LNCaP clone FGC (cell line): ENCODE results near the gene VPS54.
"Not testable (repeated sequence)": the region's sequence is repeated elsewhere in the genome, so short reads cannot be mapped to it uniquely, and the experiment has no call there.

Source experiments
- DNase-seq: peaks from one replicate; pipeline ENCODE4 v3.0.0-alpha.2; 2011; ENCODE audit warnings: low read depth
- H3K4me3 ChIP-seq: 2 replicates; pipeline ENCODE4 v1.5.1; 2011; ENCODE audit warnings: mild to moderate bottlenecking, low read depth, low read length, control low read depth
- TF ChIP-seq, protein P1 (sequence below): IDR thresholded peaks from 2 replicates; pipeline ENCODE4 v1.5.1; 2012; ENCODE audit warnings: mild to moderate bottlenecking; ENCODE audit not compliant: control insufficient read depth, insufficient read depth; ENCODE audit errors: extremely low read depth

Gene VPS54

DNA sequence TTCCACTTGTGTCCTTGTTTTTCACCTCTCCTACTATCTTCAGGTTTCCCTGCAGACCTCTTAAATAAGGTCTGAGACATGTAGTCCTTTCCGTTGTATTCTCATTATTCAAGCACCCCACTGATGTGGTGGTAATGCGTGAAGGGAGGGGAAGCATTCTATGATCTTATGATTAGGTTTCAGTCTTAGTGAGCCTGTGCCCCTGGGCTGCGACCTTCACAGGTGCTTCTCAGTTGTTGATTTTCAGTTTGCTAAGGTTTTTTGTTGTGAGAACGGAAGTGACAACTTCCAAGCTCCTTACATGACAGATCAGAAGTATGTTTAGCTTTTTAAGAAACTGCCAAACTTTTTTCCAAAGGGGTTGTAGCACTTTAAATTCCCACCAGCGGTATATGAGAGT, 41.3 kb downstream of the VPS54 start:
- no peak overlapping the region for H3K4me3 ChIP-seq
- no peak for DNase-seq
- TF ChIP-seq, protein P1, sequence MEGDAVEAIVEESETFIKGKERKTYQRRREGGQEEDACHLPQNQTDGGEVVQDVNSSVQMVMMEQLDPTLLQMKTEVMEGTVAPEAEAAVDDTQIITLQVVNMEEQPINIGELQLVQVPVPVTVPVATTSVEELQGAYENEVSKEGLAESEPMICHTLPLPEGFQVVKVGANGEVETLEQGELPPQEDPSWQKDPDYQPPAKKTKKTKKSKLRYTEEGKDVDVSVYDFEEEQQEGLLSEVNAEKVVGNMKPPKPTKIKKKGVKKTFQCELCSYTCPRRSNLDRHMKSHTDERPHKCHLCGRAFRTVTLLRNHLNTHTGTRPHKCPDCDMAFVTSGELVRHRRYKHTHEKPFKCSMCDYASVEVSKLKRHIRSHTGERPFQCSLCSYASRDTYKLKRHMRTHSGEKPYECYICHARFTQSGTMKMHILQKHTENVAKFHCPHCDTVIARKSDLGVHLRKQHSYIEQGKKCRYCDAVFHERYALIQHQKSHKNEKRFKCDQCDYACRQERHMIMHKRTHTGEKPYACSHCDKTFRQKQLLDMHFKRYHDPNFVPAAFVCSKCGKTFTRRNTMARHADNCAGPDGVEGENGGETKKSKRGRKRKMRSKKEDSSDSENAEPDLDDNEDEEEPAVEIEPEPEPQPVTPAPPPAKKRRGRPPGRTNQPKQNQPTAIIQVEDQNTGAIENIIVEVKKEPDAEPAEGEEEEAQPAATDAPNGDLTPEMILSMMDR: no peak

DNA sequence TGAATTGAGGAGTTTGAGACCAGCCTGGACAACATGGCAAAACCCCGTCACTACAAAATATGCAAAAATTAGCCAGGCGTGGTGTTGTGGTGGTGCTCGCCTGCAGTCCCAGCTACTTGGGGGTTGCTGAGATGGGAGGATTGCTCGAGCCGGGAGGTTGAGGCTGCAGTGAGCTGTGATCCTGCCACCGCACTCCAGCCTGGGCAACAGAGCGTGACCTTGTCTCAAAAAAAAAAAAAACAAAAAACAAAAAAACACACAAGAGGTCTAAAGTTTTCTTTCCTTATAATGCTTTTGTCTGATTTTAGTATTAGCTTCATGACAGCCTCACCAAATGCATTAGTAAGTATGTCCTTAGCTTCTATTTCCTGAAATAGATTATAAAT, 43.1 kb downstream of the VPS54 start:
- TF ChIP-seq, protein P1: no peak
- no peak for DNase-seq

DNA sequence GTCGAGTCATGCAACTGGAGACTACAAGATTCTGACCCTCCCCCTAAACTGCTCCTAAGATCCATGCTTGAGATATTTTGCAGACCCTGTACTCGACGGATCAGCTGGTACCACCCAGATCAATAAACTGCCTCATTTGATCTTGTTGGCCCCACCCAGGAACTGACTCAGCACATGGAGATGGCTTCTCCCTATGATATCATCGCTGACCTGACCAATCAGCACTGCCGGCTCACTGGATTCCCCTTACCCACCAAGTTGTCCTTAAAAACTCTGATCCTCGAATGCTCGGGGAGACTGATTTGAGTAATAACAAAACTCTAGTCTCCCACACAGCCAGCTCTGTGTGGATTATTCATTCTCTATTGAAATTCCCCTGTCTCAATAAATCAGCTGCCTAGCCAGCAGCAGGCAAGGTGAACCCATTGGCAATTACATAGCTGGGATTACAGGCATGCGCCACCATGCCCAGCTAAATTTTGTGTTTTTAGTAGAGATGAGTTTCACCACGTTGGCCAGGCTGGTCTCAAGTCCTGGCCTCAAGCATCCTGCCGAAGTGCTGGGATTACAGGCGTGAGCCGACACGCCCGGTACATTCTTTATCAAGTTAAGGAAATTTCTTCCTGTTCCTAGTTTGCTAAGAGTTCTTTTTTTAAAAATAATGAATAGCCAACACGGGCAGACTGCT, 43.6 kb downstream of the VPS54 start:
- no peak overlapping the region for H3K4me3 ChIP-seq
- TF ChIP-seq, protein P1: no peak
- no peak for DNase-seq

More for the DNA sequence above, 43.1 kb downstream of the VPS54 start:
- no peak overlapping the region for H3K4me3 ChIP-seq

DNA sequence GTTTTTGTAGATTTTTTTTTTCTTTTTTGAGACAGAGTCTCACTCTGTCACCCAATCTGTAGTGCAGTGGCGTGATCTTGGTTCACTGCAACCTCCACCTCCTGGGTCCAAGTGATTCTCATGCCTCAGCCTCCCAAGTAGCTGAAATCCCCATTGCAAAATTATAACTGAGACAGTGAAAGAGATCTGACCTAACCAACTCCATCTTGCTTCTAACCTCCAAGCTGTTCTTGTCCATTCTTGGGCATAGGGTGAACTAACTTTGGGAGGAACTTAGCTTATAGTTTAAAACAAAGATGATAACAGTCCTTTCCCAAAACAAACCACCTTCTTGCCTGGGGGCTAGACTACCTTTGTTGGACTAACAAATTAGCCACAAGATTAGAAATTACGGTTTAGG, 44.2 kb downstream of the VPS54 start:
- not testable (repeated sequence) for H3K4me3 ChIP-seq, DNase-seq

DNA sequence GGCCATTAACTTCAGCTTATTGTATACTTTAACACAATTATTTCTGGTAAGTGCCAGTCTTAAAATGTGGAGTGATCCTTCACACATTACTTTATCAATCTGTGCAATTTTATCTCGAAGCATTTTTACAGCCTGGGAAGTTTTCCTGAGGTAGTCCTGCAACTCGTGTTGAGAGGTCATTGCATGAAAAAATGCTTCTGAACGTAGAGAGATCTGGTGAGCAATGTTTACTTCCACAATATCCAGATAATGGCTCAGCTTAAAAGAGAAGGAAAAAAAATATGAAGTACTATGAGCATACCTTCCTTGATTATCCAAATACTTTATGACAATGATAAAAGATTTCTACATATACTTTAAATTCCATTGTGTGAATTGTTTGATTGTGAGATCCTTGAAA, 57.0 kb downstream of the VPS54 start:
- TF ChIP-seq, protein P1: no peak
- no peak for DNase-seq
- H3K4me3 ChIP-seq: no peak overlapping the region

DNA sequence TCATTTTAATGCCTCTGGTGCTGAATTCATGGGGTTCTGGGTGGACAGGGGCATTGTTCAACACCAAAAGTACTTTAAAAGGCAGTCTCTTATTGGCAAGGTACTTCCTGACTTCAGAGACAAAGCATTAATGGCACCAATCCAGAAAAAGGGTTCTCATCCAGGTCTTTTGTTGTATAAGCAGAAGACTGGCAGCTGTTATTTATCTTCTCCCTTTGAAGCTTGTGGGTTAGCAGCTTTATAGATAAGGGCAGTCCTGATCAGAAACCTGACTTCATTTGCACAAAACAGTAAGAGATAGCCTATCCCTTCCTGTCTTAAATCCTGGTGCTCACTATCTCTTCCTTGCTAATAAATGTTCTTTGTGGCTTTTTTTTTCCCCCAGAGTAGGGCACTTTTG, 68.8 kb downstream of the VPS54 start:
- no peak overlapping the region for H3K4me3 ChIP-seq
- no peak for DNase-seq
- TF ChIP-seq, protein P1: no peak

DNA sequence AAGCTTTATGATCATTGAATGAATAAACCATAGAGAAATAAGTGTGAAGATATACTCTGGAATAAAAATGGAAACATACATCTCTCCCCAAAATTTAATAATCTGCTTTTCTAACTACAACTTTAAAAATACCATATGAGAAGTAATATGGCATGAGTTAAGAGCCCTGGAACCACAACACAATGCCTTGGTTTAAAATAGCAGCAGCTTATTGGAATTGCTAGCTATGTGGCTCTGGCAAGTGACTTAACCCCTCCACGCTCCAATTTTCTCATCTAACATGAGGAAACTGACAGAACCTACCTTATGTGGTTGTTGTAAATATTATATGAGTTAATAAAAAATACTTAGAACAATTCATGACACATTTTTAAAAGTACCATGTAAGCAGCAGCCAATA, 76.4 kb downstream of the VPS54 start:
- DNase-seq: no peak
- TF ChIP-seq, protein P1: no peak

DNA sequence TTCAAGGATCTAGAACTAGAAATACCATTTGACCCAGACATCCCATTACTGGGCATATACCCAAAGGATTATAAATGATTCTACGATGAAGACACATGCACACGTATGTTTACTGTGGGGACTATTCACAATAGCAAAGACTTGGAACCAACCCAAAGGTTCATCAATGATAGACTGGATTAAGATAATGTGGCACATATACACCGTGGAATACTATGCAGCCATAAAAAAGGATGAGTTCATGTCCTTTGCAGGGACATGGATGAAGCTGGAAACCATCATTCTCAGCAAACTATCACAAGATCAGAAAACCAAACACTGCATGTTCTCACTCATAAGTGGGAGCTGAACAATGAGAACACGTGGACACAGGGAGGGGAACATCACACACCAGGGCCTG, 87.1 kb downstream of the VPS54 start:
- not testable (repeated sequence) for H3K4me3 ChIP-seq, DNase-seq

More for the DNA sequence above, 76.4 kb downstream of the VPS54 start:
- H3K4me3 ChIP-seq: no peak overlapping the region
